HG02642 (cell line): Measurements from ENCODE around the gene NPIPA8.
"Not testable (repeated sequence)": the region's sequence is repeated elsewhere in the genome, so short reads cannot be mapped to it uniquely, and the experiment has no call there.

Source experiments
- ATAC-seq: cut with Tn5 transposase; IDR thresholded peaks from one replicate; pipeline ENCODE4 v1.9.1; 2021; ENCODE audit warnings: mild to moderate bottlenecking; ENCODE audit not compliant: unreplicated experiment, poor library complexity

Gene NPIPA8

DNA sequence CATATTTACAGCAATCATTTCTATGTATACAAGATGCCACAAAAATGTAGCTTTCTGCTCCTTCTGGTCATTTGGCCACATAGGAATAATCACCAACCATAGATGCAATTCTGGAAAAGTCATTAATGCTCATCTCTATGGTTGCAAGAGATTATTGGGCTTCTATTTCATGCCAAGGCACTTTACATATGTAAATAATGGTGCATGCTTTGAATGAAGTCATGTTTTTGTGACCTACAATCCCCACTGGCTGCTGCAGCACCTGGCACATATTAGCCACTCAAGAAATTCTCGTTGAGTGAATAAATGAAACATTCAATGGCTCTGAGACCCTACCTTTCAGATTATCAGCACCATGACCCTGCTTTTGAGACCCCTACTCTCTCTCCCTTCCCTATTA, 50.2 kb downstream of the NPIPA8 start:
- ATAC-seq: not testable (repeated sequence)

DNA sequence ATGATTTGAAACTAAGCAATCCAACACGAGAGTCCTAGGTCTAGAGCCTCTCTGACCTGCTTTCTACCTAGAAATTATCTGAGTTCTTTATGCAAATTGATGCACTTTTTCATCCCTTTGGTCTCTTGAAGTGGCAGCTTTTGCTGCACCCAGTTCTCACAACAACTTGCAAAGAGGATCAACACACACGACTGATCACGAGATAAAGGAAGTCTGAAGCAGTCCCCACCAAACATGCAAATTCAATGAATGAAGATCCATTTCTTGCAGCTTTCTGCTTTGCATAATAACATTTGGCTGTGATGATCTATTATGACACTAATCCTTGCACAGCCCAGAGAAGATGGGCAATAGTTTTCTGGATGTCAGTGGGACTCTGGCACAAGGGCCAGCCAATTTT, 56.2 kb downstream of the NPIPA8 start:
- ATAC-seq: not testable (repeated sequence)

DNA sequence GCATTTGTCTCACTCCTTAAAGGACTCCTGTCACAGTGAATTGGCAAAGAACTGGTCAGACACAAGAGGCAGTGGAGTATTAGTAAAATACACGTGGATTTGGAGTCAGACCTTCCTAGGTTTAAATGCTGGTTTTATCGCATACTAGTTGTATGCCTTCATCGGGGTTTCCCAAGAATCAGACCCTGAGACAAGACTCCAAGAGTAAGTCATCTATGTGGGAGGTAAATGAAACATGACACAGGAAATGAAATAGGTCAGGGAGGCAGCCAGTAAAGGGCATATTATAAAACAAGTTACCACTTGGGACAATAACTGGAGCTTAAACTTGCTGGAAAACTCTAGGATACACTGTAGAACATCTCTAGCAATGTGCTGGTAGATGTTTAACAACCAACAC, 59.8 kb downstream of the NPIPA8 start:
- ATAC-seq: not testable (repeated sequence)

DNA sequence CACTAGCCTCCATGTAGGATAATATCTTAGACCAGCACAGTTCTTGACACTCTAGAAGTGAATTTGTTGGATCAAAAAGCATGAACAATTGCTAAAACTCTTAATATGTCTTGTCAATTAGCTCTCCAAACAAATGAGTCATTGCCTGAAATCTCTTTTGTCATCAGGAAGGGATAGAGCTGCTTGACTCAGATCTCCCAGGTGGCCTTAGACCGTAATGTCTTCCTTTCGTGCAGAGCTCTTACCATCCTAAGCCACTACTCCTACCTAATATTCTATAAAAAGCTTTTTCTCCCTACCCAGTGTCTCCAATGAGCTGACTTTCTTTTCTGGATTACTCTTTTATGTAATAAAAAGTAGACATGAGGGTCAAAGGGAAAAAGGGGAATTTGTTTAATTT, 66.4 kb downstream of the NPIPA8 start:
- not testable (repeated sequence) for ATAC-seq
